AG10803 (cell line): ENCODE results near the gene KCNG1.
"Not testable (repeated sequence)": the region's sequence is repeated elsewhere in the genome, so short reads cannot be mapped to it uniquely, and the experiment has no call there.

Source experiments
- DNase-seq: peaks from one replicate; pipeline ENCODE4 v3.0.0; 2010; ENCODE audit warnings: low read depth
- H3K4me3 ChIP-seq: 2 replicates; pipeline ENCODE4 v1.5.1; 2011; ENCODE audit warnings: mild to moderate bottlenecking, low read length, control low read depth
- CTCF ChIP-seq: conservative IDR thresholded peaks from 2 replicates; pipeline ENCODE4 v1.5.1; 2011; ENCODE audit warnings: mild to moderate bottlenecking, low read length, control low read depth, inconsistent platforms

KCNG1 gene

GRCh38 chr20:50981714-50982048 is 41.2 kb downstream of the KCNG1 start:
- TF ChIP-seq CTCF, result no peak
- DNase-seq, result no peak
- no peak overlapping the region for H3K4me3 ChIP-seq

DNA sequence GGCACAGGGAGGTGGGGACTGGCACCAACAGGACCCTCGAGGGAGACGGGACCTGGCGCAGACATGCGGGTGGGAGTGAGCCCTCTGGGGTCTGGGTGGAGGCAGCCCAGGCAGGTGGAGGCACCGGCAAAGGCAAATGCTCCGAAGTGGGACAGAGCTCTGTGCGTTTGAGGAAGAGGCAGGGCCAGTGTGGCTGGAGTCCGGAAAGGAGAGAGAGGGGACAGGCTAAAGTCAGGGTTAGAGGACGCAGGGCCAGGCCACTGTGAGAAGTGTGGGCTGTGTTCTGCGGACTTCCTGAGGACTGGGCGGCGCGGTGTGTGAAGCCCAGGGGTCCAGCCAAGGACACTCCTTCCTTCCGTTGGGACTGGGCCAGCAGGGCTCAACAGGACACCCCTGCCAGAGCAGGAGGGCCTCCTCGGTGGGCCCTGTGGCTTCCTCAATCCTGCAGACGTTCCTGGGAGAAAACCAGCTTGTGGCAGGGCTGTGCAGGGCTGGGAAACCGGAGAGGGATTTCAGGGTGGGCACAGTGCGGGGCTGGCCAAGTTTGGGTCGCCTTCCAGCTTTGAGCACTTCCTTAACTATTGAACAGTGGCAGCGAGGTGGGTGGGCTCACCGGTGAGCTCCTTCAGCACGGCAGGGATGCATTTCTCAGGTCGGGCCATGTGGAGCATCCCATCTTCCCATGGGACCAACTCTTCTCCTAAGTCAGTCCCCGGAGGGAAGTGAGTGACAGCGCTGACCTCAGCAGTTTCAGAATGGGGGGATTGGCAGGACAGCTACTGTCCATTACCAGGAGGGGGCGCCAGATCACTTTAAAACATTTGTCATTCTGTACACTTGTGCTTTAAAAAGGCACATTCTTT is 41.8 kb downstream of the KCNG1 start:
- DNase-seq, result peak; percentile 64
- TF ChIP-seq CTCF, result peak; percentile 78
- H3K4me3 ChIP-seq, result no peak overlapping the region

DNA sequence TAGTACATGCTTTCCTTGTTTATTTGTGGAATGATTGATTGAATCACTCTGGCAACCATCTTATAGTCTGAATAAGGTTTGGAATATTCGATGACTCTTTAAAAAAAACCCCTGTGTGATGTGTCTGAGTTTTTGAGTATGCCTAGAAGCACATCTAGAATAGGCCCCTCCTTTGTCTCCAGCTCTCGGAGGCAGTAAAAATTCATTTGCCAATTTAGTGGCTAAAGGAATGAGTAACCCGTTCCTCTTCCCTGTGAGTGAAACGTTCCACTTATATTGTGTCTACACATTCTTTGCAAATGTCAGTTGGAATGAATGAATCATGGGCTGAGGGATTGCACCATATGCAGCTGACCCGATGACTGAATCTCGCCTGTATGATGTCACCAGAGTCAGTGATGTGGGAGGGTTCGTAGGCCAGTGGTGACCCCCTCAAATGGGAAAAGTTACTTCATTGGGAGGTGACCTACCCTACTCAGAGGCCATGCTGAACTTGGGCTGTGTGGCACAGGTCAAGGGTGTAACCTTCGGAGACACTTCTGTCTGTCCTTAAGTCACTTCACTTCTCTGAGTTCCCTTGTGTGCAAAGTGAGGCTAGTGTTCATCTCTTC is 42.7 kb downstream of the KCNG1 start:
- DNase-seq, result peak; percentile 98
- H3K4me3 ChIP-seq, result no peak overlapping the region
- TF ChIP-seq CTCF, result no peak

DNA sequence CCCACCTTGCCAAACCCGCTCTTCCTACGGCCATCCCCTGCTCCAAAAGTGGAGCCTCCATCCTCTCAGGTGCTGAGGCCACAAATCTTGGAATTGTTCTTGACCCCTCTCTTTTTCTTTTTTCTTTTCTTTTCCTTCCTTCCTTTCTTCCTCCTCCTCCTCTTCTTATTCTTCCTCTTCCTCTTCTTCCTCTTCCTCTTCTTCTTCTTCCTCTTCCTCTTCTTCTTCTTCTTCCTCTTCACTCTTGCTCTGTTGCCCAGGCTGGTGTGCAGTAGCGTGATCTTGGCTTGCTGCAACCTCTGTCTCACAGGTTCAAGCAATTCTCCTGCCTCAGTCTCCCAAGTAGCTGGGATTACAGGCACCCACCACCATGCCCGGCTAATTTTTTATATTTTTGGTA is 44.4 kb downstream of the KCNG1 start:
- not testable (repeated sequence) for DNase-seq, H3K4me3 ChIP-seq

- DNase-seq, result no peak
- TF ChIP-seq CTCF, result no peak
- no peak overlapping the region for H3K4me3 ChIP-seq
These were observed 45.6 kb downstream of the KCNG1 start for GRCh38 chr20:50977066-50978021.

GRCh38 chr20:50975701-50976330 is 47.1 kb downstream of the KCNG1 start:
- H3K4me3 ChIP-seq, result no peak overlapping the region
- TF ChIP-seq CTCF, result no peak
- DNase-seq, result no peak

GRCh38 chr20:50969912-50970311 is 53.0 kb downstream of the KCNG1 start:
- H3K4me3 ChIP-seq, result no peak overlapping the region
- DNase-seq, result no peak
- TF ChIP-seq CTCF, result no peak
